Measurements from ENCODE around the gene ZCCHC7.

- no peak for TF ChIP-seq POLR2A (IDR thresholded peaks at IDR 0.05)
- TF ChIP-seq CTCF (IDR thresholded peaks at IDR 0.05), result no peak
These were observed 215.8 kb downstream of the ZCCHC7 start for GRCh38 chr9:37336150-37336549.
